ENCODE results near the gene SLC25A24. TPM values are rescaled to one million over a fixed set of nuclear protein-coding genes. Genes with fewer than 3 reads are reported as not detected.

SLC25A24 gene
- total RNA-seq, 1 donor from 2014 or later = 34.3 TPM

- no peak overlapping the region for H3K27ac Mint-ChIP-seq
These were observed 93.4 kb downstream of the SLC25A24 start for GRCh38 chr1:108106775-108107174.

DNA sequence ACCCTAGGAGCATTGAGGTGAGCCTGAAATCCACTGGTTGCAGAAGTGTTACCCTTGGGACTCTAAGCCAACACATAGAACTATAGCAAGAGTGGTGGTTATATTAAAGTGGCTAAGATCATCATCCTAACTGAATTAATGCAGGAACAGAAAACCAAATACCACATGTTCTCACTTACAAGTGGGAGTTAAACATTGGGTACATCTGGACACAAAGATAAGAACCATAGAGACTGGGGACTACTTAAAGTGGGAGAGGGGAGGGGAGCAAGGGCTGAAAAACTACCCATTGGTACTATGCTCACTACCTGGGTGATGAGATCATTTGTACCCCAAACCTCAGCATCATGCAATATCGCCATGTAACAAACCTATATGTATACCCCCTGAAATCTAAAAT, 100.0 kb downstream of the SLC25A24 start:
- no peak overlapping the region for H3K4me3 Mint-ChIP-seq
- peaks cover 5% of the 10 kb centered on the region for H3K9me3 Mint-ChIP-seq
- H3K36me3 Mint-ChIP-seq = no peaks in the 10 kb centered on the region
- DNase-seq (ENCODE audit: low spot score in 2 of 2, unreplicated experiment in 2 of 2) = no peak
- H3K27me3 Mint-ChIP-seq (ENCODE audit: low read depth) = peaks cover 43% of the 10 kb centered on the region
- H3K27ac Mint-ChIP-seq = no peak overlapping the region
- no peaks in the 10 kb centered on the region for H3K4me1 Mint-ChIP-seq
- TF ChIP-seq CTCF (IDR thresholded peaks at IDR 0.05; ENCODE audit: unreplicated experiment) = no peak

More at GRCh38 chr1:108106775-108107174, 93.4 kb downstream of the SLC25A24 start:
- Mint-ChIP-seq H3K4me1 (no peaks in the 10 kb centered on the region), H3K27me3 (ENCODE audit: low read depth) (peaks cover 23% of the 10 kb centered on the region), H3K36me3 (no peaks in the 10 kb centered on the region), H3K9me3 (no peaks in the 10 kb centered on the region), H3K4me3 (no peak overlapping the region)
- no peak for DNase-seq (ENCODE audit: low spot score in 2 of 2, unreplicated experiment in 2 of 2)
- no peak for TF ChIP-seq CTCF (IDR thresholded peaks at IDR 0.05; ENCODE audit: unreplicated experiment)

DNA sequence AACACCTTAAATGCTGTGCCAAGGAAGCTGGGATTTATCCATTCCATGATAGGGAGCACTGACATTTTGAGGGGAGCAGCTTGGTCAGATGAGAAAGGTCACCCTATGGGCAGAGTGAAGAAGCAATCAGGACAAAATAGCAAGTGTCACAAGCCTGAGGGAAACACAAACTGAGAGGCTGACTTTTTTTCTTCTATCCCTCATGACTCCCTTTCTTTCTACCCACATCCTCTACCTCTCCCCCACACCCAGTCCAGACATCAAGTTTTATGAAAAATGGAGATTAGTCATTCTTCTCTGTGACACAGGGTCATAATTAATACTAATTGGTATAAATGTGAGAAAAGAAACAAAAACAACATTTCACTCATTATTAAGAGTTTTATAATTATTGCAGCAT, 103.1 kb downstream of the SLC25A24 start:
- Mint-ChIP-seq H3K4me1 (no peaks in the 10 kb centered on the region), H3K9me3 (peaks cover 5% of the 10 kb centered on the region), H3K36me3 (no peaks in the 10 kb centered on the region)

GRCh38 chr1:108096089-108096488, 104.1 kb downstream of the SLC25A24 start:
- H3K9me3 Mint-ChIP-seq = peaks cover 5% of the 10 kb centered on the region
- H3K36me3 Mint-ChIP-seq = no peaks in the 10 kb centered on the region
- H3K27ac Mint-ChIP-seq = no peak overlapping the region
- no peaks in the 10 kb centered on the region for H3K4me1 Mint-ChIP-seq
- no peak for DNase-seq (ENCODE audit: low spot score in 2 of 2, unreplicated experiment in 2 of 2)
- peaks cover 30% of the 10 kb centered on the region for H3K27me3 Mint-ChIP-seq (ENCODE audit: low read depth)
- H3K4me3 Mint-ChIP-seq = no peak overlapping the region
- no peak for TF ChIP-seq CTCF (IDR thresholded peaks at IDR 0.05; ENCODE audit: unreplicated experiment)

More for the DNA sequence above, 103.1 kb downstream of the SLC25A24 start:
- Mint-ChIP-seq H3K27me3 (ENCODE audit: low read depth) (peaks cover 35% of the 10 kb centered on the region), H3K27ac (no peak overlapping the region), H3K4me3 (no peak overlapping the region)
- DNase-seq (ENCODE audit: low spot score in 2 of 2, unreplicated experiment in 2 of 2) = no peak
- TF ChIP-seq CTCF (IDR thresholded peaks at IDR 0.05; ENCODE audit: unreplicated experiment) = no peak

DNA sequence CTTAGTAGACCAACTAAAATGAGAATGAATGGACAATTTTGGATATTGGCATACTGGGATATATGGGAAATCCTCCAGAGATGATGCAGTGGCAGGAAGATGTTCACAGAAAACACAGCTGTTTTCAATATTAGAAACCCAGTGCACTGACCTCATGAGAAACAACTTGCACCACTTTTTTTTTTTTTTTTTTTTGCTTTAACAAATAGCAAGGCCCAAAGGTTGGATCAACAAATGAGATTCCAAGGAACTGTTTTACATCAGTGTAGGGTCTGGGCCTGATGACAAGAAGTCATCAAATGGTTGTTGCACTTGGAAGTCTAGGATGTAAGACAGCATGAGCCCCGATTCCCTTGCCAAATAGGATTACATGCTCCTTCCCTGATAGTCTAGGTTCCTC, 110.7 kb downstream of the SLC25A24 start:
- Mint-ChIP-seq H3K27ac (no peak overlapping the region), H3K4me3 (no peak overlapping the region), H3K36me3 (no peaks in the 10 kb centered on the region), H3K4me1 (no peaks in the 10 kb centered on the region), H3K27me3 (ENCODE audit: low read depth) (peaks cover 12% of the 10 kb centered on the region), H3K9me3 (no peaks in the 10 kb centered on the region)
- no peak for DNase-seq (ENCODE audit: low spot score in 2 of 2, unreplicated experiment in 2 of 2)
- no peak for TF ChIP-seq CTCF (IDR thresholded peaks at IDR 0.05; ENCODE audit: unreplicated experiment)

DNA sequence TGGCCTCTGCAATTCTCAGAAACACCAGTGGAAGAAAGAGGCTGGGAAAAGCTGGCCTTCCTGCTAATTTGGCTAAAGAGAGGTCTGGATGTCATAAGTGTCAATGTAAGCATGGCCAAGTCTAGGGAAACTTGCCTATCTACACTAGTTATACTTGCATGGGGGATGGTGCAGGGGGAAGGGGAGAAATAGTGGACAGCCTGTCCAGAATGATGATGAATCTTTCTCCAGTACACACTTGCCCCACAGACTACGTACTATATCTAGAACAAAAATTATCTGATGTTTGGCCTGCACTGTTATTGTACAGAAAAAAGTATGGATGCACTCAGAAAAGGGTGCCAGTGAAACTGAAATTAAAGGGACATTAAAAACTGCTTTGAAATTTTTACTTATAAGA, 114.5 kb downstream of the SLC25A24 start:
- H3K27ac Mint-ChIP-seq = no peak overlapping the region
- H3K27me3 Mint-ChIP-seq (ENCODE audit: low read depth) = peaks cover 7% of the 10 kb centered on the region
- no peak for DNase-seq (ENCODE audit: low spot score in 2 of 2, unreplicated experiment in 2 of 2)
- TF ChIP-seq CTCF (IDR thresholded peaks at IDR 0.05; ENCODE audit: unreplicated experiment) = no peak
- H3K36me3 Mint-ChIP-seq = no peaks in the 10 kb centered on the region
- H3K9me3 Mint-ChIP-seq = no peaks in the 10 kb centered on the region
- H3K4me3 Mint-ChIP-seq = no peak overlapping the region
- peaks cover 2% of the 10 kb centered on the region for H3K4me1 Mint-ChIP-seq

Data from mesothelial cell of epicardium (in vitro differentiated cells).